ENCODE data around the gene FTH1. TPM values are rescaled to one million over a fixed set of nuclear protein-coding genes. Genes with fewer than 3 reads are reported as not detected.

The FTH1 gene
- polyA plus RNA-seq, 1 donor from 2014 or later = 597 TPM

DNA sequence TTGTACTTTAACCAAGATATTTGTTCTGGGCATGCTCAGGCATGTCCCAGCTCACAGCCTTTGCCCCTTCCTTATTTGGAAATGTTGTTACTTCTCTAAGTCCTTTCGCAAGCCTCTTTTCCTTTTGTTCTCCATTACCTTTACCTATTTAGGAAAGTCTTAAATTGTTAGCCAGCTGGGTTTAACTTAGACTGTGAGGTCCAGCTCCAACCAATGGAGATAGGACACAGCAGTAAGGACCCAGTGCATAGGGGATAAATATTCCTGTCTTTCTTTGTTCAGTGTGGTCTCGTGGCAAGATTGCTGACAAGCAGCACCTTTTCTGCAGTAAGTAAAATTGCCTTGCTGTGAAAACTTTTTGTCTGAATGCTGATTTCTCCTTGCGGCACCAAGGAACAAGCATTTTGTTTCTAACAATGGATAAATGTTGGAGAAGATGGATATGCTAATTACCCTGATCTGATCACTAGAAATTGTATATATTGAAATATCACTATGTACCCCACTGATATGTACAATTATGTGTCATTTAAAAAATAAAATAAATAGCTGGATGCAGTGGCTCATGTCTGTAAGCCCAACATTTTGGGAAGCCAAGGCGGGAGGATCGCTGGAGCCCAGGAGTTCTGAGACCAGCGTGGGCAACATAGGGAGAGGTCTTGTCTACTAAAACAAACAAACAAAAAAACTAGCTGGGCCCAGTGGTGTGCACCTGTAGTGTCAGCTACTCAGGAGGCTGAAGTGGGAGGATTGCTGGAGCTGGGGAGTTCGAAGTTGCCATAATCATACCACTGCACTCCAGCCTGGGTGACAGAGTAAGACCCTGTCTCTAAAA, 31.9 kb upstream of the FTH1 start:
- TF ChIP-seq POLR2AphosphoS5 (IDR thresholded peaks at IDR 0.05) (no peak), TAF1 (IDR thresholded peaks at IDR 0.05; ENCODE audit: low read depth) (no peak), SMC3 (conservative IDR thresholded peaks at IDR 0.05; ENCODE audit: poor library complexity) (no peak), MXI1 (conservative IDR thresholded peaks at IDR 0.05; ENCODE audit: poor library complexity, severe bottlenecking) (no peak), RAD21 (conservative IDR thresholded peaks at IDR 0.05) (no peak), REST (IDR thresholded peaks at IDR 0.05; ENCODE audit: borderline replicate concordance) (no peak), EP300 (conservative IDR thresholded peaks at IDR 0.05; ENCODE audit: poor library complexity, severe bottlenecking) (no peak), EZH2 (IDR thresholded peaks at IDR 0.05; ENCODE audit: borderline replicate concordance, insufficient read depth, low read length, poor library complexity, severe bottlenecking) (no peak)
- TF ChIP-seq, protein P1, sequence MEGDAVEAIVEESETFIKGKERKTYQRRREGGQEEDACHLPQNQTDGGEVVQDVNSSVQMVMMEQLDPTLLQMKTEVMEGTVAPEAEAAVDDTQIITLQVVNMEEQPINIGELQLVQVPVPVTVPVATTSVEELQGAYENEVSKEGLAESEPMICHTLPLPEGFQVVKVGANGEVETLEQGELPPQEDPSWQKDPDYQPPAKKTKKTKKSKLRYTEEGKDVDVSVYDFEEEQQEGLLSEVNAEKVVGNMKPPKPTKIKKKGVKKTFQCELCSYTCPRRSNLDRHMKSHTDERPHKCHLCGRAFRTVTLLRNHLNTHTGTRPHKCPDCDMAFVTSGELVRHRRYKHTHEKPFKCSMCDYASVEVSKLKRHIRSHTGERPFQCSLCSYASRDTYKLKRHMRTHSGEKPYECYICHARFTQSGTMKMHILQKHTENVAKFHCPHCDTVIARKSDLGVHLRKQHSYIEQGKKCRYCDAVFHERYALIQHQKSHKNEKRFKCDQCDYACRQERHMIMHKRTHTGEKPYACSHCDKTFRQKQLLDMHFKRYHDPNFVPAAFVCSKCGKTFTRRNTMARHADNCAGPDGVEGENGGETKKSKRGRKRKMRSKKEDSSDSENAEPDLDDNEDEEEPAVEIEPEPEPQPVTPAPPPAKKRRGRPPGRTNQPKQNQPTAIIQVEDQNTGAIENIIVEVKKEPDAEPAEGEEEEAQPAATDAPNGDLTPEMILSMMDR (IDR thresholded peaks at IDR 0.05; ENCODE audit: poor library complexity, severe bottlenecking) = no peak
- Histone ChIP-seq H3K9ac (ENCODE audit: low read length) (no peak overlapping the region), H3K79me2 (replicated peaks; ENCODE audit: insufficient read depth, low read length) (no peaks in the 10 kb centered on the region), H3K27me3 (ENCODE audit: insufficient read depth, low read depth, low read length) (no peaks in the 10 kb centered on the region), H3K9me3 (ENCODE audit: low read length) (no peaks in the 10 kb centered on the region), H3K36me3 (ENCODE audit: insufficient read depth, low read length) (no peaks in the 10 kb centered on the region), H2AFZ (ENCODE audit: low read depth, low read length) (no peak overlapping the region), H3K9me2 (ENCODE audit: insufficient read depth, low read length) (no peaks in the 10 kb centered on the region), H3F3A (ENCODE audit: insufficient read depth, low read length, poor library complexity, severe bottlenecking) (no peaks in the 10 kb centered on the region), H3K4me3 (ENCODE audit: low read length) (no peak overlapping the region), H3K27ac (ENCODE audit: low read length) (peak overlapping the region; percentile 44), H3K4me2 (ENCODE audit: low read length) (no peak overlapping the region), H4K20me1 (ENCODE audit: insufficient read depth) (no peaks in the 10 kb centered on the region)

DNA sequence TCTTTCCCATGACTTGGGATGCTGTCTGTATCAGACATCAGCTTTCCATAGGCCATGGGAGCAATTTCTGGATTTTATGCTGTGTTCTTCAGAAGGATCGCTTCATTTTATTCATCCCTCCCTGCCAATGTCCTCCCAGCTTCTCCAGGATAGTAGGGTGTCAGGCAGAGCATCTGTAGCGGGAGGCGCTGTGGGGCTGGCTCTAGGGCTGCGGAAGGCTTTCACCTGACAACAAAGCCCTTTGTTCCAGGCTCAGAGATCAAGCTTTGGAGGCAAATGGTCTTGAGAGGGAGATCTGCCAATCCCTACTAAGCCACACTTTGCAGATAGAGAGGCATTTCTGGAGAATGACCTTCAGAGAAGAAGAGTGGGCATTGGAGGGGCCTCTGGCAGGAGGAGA, 29.5 kb upstream of the FTH1 start:
- Histone ChIP-seq H3K27ac (ENCODE audit: low read length) (no peak overlapping the region), H3K9me3 (ENCODE audit: low read length) (no peaks in the 10 kb centered on the region), H4K20me1 (ENCODE audit: insufficient read depth) (no peaks in the 10 kb centered on the region), H3K4me2 (ENCODE audit: low read length) (no peak overlapping the region), H3K9ac (ENCODE audit: low read length) (no peak overlapping the region), H2AFZ (ENCODE audit: low read depth, low read length) (no peak overlapping the region), H3F3A (ENCODE audit: insufficient read depth, low read length, poor library complexity, severe bottlenecking) (no peaks in the 10 kb centered on the region), H3K36me3 (ENCODE audit: insufficient read depth, low read length) (no peaks in the 10 kb centered on the region), H3K79me2 (replicated peaks; ENCODE audit: insufficient read depth, low read length) (no peaks in the 10 kb centered on the region), H3K4me3 (ENCODE audit: low read length) (no peak overlapping the region), H3K9me2 (ENCODE audit: insufficient read depth, low read length) (no peaks in the 10 kb centered on the region), H3K27me3 (ENCODE audit: insufficient read depth, low read depth, low read length) (no peaks in the 10 kb centered on the region)
- TF ChIP-seq, protein P1 (IDR thresholded peaks at IDR 0.05; ENCODE audit: poor library complexity, severe bottlenecking) = no peak
- no peak for TF ChIP-seq RAD21 (conservative IDR thresholded peaks at IDR 0.05)
- TF ChIP-seq SMC3 (conservative IDR thresholded peaks at IDR 0.05; ENCODE audit: poor library complexity) = no peak
- TF ChIP-seq POLR2AphosphoS5 (IDR thresholded peaks at IDR 0.05) = no peak
- TF ChIP-seq TAF1 (IDR thresholded peaks at IDR 0.05; ENCODE audit: low read depth) = no peak
- TF ChIP-seq REST (IDR thresholded peaks at IDR 0.05; ENCODE audit: borderline replicate concordance) = no peak
- no peak for TF ChIP-seq MXI1 (conservative IDR thresholded peaks at IDR 0.05; ENCODE audit: poor library complexity, severe bottlenecking)
